Transverse colon (tissue), 4 donors: ENCODE data around the gene RNF187. TPM values are rescaled to one million over a fixed set of nuclear protein-coding genes. Genes with fewer than 3 reads are reported as not detected.

Experiments used
- DNase-seq: peaks from one replicate; pipeline ENCODE4 v3.0.0-alpha.2; 2019
- H3K27ac ChIP-seq, 4 donors: fragments of 200-600 bp; sonication (generic); 2 replicates each; pipeline ENCODE4 v1.5.1; 2016 to 2018; ENCODE audit warnings: inconsistent platforms in 4 of 4
- H3K27me3 ChIP-seq: fragments of 200-600 bp; sonication (generic); 2 replicates; pipeline ENCODE4 v1.5.1; 2017; ENCODE audit warnings: inconsistent platforms
- H3K36me3 ChIP-seq, 4 donors: fragments of 200-600 bp; sonication (generic); 2 replicates each; pipeline ENCODE4 v1.5.1; 2017 to 2019; ENCODE audit warnings: inconsistent platforms in 4 of 4
- H3K4me1 ChIP-seq, 4 donors: fragments of 200-600 bp; sonication (generic); 2 replicates each; pipeline ENCODE4 v1.5.1; 2017 to 2020; ENCODE audit warnings: inconsistent platforms in 4 of 4
- H3K4me3 ChIP-seq, 4 donors: fragments of 200-600 bp; sonication (generic); 1 replicate in 1 of 4; 2 replicates in 3 of 4; pipeline versions ENCODE4 v1.5.1 to v1.6.1; 2017 to 2019; ENCODE audit warnings: inconsistent platforms in 4 of 4
- H3K9me3 ChIP-seq, 2 donors: fragments of 200-600 bp; sonication (generic); 2 replicates each; pipeline ENCODE4 v1.5.1; 2017 to 2019; ENCODE audit warnings: inconsistent platforms in 2 of 2
- CTCF ChIP-seq, 5 experiments: fragments of 200-600 bp in 3 of 5; fragments of 450-650 bp in 2 of 5; sonication (generic) in 3 of 5; IDR thresholded peaks; 1 replicate in 2 of 5; 2 replicates in 3 of 5; pipeline ENCODE4 v1.5.1; 2016 to 2017; ENCODE audit warnings: antibody characterized with exemption in 5 of 5, inconsistent platforms in 3 of 5, mild to moderate bottlenecking in 2 of 5, moderate library complexity in 1 of 5
- EP300 ChIP-seq: sonication (generic); formaldehyde crosslinking; IDR thresholded peaks from one replicate; pipeline ENCODE4 v1.6.1; 2017; ENCODE audit warnings: antibody characterized with exemption, low read depth
- POLR2A ChIP-seq: fragments of 450-650 bp; IDR thresholded peaks from one replicate; pipeline ENCODE4 v1.6.1; 2016; ENCODE audit warnings: antibody characterized with exemption, mild to moderate bottlenecking, moderate library complexity
- POLR2AphosphoS5 ChIP-seq, 3 donors: sonication (generic); formaldehyde crosslinking; IDR thresholded peaks; one replicate each; pipeline ENCODE4 v1.6.1; 2016; ENCODE audit warnings: antibody characterized with exemption in 3 of 3
- WGBS, 2 donors: methylation state at CpG; one replicate each; pipeline ENCODE4 v1.1.5; 2018; ENCODE audit warnings: low coverage in 1 of 2; 5-methylcytosine and 5-hydroxymethylcytosine counted together
- in situ Hi-C, 4 donors: fragments of 200-750 bp; cut with MboI; loops; one replicate each; pipeline versions ENCODE4 v1.15.0 to v1.15.1; 2017; ENCODE audit warnings: low sequenced_read_pairs in 3 of 4, low pct_ligation_motif_present in 1 of 4, low pct_unique_long_range_greater_than_20kb in 1 of 4
- intact Hi-C: fragments of 100-400 bp; cut with DNase I; formaldehyde crosslinking; loops from one replicate; pipeline ENCODE4 v1.15.1; 2023; ENCODE audit warnings: low total_unique reads
- total RNA-seq, 4 donors: library from RNA; depleted of rRNA; stranded (reverse); fragments of >200 nt; gene quantifications; one replicate each; pipeline ENCODE4 v1.1.0, GENCODE V29; 2016

RNF187 gene
- total RNA-seq, 4 donors from 2014 or later, result 13.8 to 110 (median 27.1) TPM

GRCh38 chr1:228511546-228512445 lies 24.6 kb downstream of the RNF187 start:
- peaks cover 30% of the 10 kb centered on the region for H3K27me3 ChIP-seq
- WGBS, 2 donors, result 79 to 80% methylated on average over 5 to 13 of the region's 13 CpGs
- TF ChIP-seq CTCF (IDR thresholded peaks at IDR 0.05), result no peak
- TF ChIP-seq POLR2AphosphoS5 (IDR thresholded peaks at IDR 0.05), result no peak
- no peak for TF ChIP-seq POLR2A
- TF ChIP-seq EP300, result no peak
- intact Hi-C loops (no loop called here), in situ Hi-C loops (no loop called here)
- H3K27ac ChIP-seq, result no peak overlapping the region
- no peaks in the 10 kb centered on the region for H3K4me1 ChIP-seq
- H3K9me3 ChIP-seq, result no peaks in the 10 kb centered on the region
- H3K4me3 ChIP-seq, result no peak overlapping the region
- H3K36me3 ChIP-seq, result no peaks in the 10 kb centered on the region
- no peak for DNase-seq

GRCh38 chr1:228512781-228513198 lies 25.6 kb downstream of the RNF187 start:
- DNase-seq, result no peak

DNA sequence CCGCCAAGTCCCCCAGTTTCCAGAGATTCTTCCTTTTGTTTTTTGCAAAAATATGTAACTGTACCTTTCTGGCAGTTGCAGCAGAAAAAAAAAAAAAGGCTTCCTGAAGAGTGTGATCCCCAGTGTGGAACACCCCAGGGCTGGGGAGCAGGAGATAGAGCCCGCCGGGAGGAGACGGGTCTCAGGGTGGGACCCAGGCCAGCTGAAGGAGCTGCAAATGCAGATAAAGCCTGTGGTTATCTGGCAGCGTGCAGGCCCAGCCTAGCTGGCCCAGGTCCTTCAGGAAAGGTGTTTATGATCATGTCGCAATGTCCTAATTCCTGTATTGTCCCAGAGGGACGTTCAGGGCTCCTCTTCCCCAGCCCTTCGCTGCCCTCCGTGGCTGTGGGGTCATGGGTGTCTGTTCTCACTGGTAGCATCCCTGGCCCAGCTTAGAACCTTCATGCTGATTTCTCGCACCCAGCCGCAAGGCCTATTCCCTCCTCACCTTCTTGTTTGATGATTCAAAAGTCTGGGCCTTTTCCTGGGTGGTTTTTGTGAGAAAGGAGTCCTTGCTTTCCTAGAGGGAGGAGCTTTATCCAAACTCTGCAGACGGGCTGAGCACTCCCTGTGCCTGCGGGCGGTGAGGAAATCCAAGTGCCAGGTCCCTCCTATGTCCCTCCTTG lies 26.2 kb downstream of the RNF187 start:
- TF ChIP-seq POLR2AphosphoS5 (IDR thresholded peaks at IDR 0.05), result no peak
- no peak for TF ChIP-seq POLR2A
- no peak for TF ChIP-seq EP300
- TF ChIP-seq CTCF (IDR thresholded peaks at IDR 0.05), result no peak
- no peaks in the 10 kb centered on the region for H3K4me1 ChIP-seq
- peaks cover 36% of the 10 kb centered on the region for H3K27me3 ChIP-seq
- intact Hi-C loops (no loop called here), in situ Hi-C loops (no loop called here)
- no peak for DNase-seq
- no peak overlapping the region for H3K4me3 ChIP-seq
- 49 to 56% methylated on average over 9 to 13 of the region's 14 CpGs for WGBS, 2 donors
- H3K9me3 ChIP-seq, result no peaks in the 10 kb centered on the region
- H3K36me3 ChIP-seq, result no peaks in the 10 kb centered on the region
- H3K27ac ChIP-seq, result no peak overlapping the region

More at GRCh38 chr1:228512781-228513198, 25.6 kb downstream of the RNF187 start:
- TF ChIP-seq POLR2AphosphoS5 (IDR thresholded peaks at IDR 0.05) (no peak), POLR2A (no peak), EP300 (no peak), CTCF (IDR thresholded peaks at IDR 0.05) (no peak)
- Histone ChIP-seq H3K27ac (no peak overlapping the region), H3K4me3 (no peak overlapping the region), H3K36me3 (no peaks in the 10 kb centered on the region), H3K27me3 (peaks cover 35% of the 10 kb centered on the region), H3K4me1 (no peaks in the 10 kb centered on the region), H3K9me3 (no peaks in the 10 kb centered on the region)
- 58% methylated on average over 4 of the region's 4 CpGs; no CpG with 5 or more reads in 1 of the 2 donors for WGBS, 2 donors
- in situ Hi-C loops, result no loop called here
- intact Hi-C loops, result no loop called here

DNA sequence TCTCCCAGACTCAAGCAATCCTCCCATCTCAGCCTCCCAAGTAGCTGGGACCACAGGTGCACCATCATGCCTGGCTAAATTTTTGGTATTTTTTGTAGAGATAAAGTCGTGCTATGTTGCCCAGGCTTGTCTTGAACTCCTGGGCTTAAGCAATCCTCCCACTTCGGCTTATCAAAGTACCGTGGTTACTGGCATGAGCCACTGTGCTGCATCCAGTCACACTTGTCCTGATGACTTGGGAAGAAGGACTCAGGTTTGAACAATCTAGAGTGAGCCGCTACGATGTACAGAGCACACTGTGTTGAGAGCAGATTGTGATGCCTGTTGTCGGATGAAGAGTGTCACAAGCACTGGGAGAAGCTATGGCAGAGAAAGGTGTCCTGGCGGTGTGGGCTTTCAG lies 27.2 kb downstream of the RNF187 start:
- intact Hi-C loops, result no loop called here
- no peak for DNase-seq
- in situ Hi-C loops, result no loop called here

More for the DNA sequence above, 27.2 kb downstream of the RNF187 start:
- Histone ChIP-seq H3K9me3 (no peaks in the 10 kb centered on the region), H3K4me3 (no peak overlapping the region), H3K4me1 (no peaks in the 10 kb centered on the region), H3K27ac (no peak overlapping the region), H3K36me3 (no peaks in the 10 kb centered on the region), H3K27me3 (peaks cover 32% of the 10 kb centered on the region)
- TF ChIP-seq POLR2AphosphoS5 (IDR thresholded peaks at IDR 0.05) (no peak), CTCF (IDR thresholded peaks at IDR 0.05) (no peak), EP300 (no peak), POLR2A (no peak)
- 72 to 80% methylated on average over 1 to 7 of the region's 7 CpGs for WGBS, 2 donors
